H9 (cell line): ENCODE results near the gene FAM24B. TPM values are rescaled to one million over a fixed set of nuclear protein-coding genes. Genes with fewer than 3 reads are reported as not detected.

Source experiments
- DNase-seq: peaks from one replicate; pipeline ENCODE4 v3.0.0-alpha.2; 2017
- H2AFZ ChIP-seq: one replicate; pipeline ENCODE4 v1.6.1; 2013; ENCODE audit warnings: mild to moderate bottlenecking, low read length, control low read depth, moderate library complexity
- H2AK5ac ChIP-seq: 2 replicates; pipeline ENCODE4 v1.6.1; 2013; ENCODE audit warnings: low read length, control low read depth, mixed read lengths; ENCODE audit not compliant: insufficient read length
- H2BK120ac ChIP-seq: one replicate; pipeline ENCODE4 v1.6.1; 2013; ENCODE audit warnings: low read depth, mild to moderate bottlenecking, low read length, control low read depth, inconsistent platforms; ENCODE audit not compliant: poor library complexity, severe bottlenecking
- H2BK12ac ChIP-seq: 2 replicates; pipeline ENCODE4 v1.6.1; 2013; ENCODE audit warnings: low read length, control low read depth, mixed read lengths, low read depth; ENCODE audit not compliant: insufficient read length
- H2BK15ac ChIP-seq: 2 replicates; pipeline ENCODE4 v1.6.1; 2013; ENCODE audit warnings: low read depth, low read length, control low read depth
- H2BK20ac ChIP-seq: one replicate; pipeline ENCODE4 v1.6.1; 2013; ENCODE audit warnings: low read depth, mild to moderate bottlenecking, low read length, control low read depth, inconsistent platforms; ENCODE audit not compliant: poor library complexity, severe bottlenecking
- H2BK5ac ChIP-seq: 2 replicates; pipeline ENCODE4 v1.6.1; 2013; ENCODE audit warnings: low read length, control low read depth, mixed read lengths; ENCODE audit not compliant: insufficient read length
- H3K14ac ChIP-seq: 2 replicates; pipeline ENCODE4 v1.6.1; 2013; ENCODE audit warnings: low read length, control low read depth; ENCODE audit not compliant: insufficient read depth
- H3K18ac ChIP-seq: 2 replicates; pipeline ENCODE4 v1.6.1; 2013; ENCODE audit warnings: low read depth, mild to moderate bottlenecking, mixed read lengths, low read length, control low read depth; ENCODE audit not compliant: insufficient read length
- H3K23ac ChIP-seq: 2 replicates; pipeline ENCODE4 v1.6.1; 2013; ENCODE audit warnings: low read length, control low read depth, mixed read lengths, low read depth; ENCODE audit not compliant: insufficient read length
- H3K23me2 ChIP-seq: 2 replicates; pipeline ENCODE4 v1.6.1; 2013; ENCODE audit warnings: low read depth, mild to moderate bottlenecking, mixed read lengths, low read length, control low read depth; ENCODE audit not compliant: insufficient read length, poor library complexity, severe bottlenecking
- H3K27ac ChIP-seq: 2 replicates; pipeline ENCODE4 v1.5.1; 2013; ENCODE audit warnings: low read length, control low read depth, mixed read lengths, low read depth; ENCODE audit not compliant: insufficient read length
- H3K27me3 ChIP-seq: 2 replicates; pipeline ENCODE4 v1.6.1; 2013; ENCODE audit warnings: low read length, control low read depth, inconsistent platforms; ENCODE audit not compliant: insufficient read depth
- H3K4ac ChIP-seq: 2 replicates; pipeline ENCODE4 v1.6.1; 2013; ENCODE audit warnings: low read depth, mild to moderate bottlenecking, control low read depth, inconsistent platforms, low read length, moderate library complexity
- H3K4me1 ChIP-seq: 2 replicates; pipeline ENCODE4 v1.6.1; 2013; ENCODE audit warnings: low read length, control low read depth, inconsistent platforms; ENCODE audit not compliant: insufficient read depth
- H3K4me2 ChIP-seq: 2 replicates; pipeline ENCODE4 v1.6.1; 2013; ENCODE audit warnings: low read length, control low read depth, mixed read lengths; ENCODE audit not compliant: insufficient read length, insufficient read depth
- H3K56ac ChIP-seq: 2 replicates; pipeline ENCODE4 v1.6.1; 2013; ENCODE audit warnings: low read depth, mild to moderate bottlenecking, mixed read lengths, low read length, control low read depth; ENCODE audit not compliant: insufficient read length
- H3K79me1 ChIP-seq: 2 replicates; pipeline ENCODE4 v1.6.1; 2013; ENCODE audit warnings: low read depth, mild to moderate bottlenecking, moderate library complexity, low read length, control low read depth, inconsistent platforms; ENCODE audit not compliant: insufficient read depth, poor library complexity, severe bottlenecking
- H3K79me2 ChIP-seq: 2 replicates; pipeline ENCODE4 v1.6.1; 2013; ENCODE audit warnings: low read length, control low read depth, inconsistent platforms; ENCODE audit not compliant: insufficient read depth
- H3K9ac ChIP-seq: 2 replicates; pipeline ENCODE4 v1.6.1; 2013; ENCODE audit warnings: low read length, control low read depth, mixed read lengths; ENCODE audit not compliant: insufficient read length; ENCODE audit errors: extremely low read depth
- H3K9me3 ChIP-seq: one replicate; pipeline ENCODE4 v1.6.1; 2013; ENCODE audit warnings: low read depth, low read length, inconsistent platforms; ENCODE audit not compliant: control insufficient read depth
- H3T11ph ChIP-seq: one replicate; pipeline ENCODE4 v1.6.1; 2013; ENCODE audit warnings: mild to moderate bottlenecking, low read length, control low read depth, inconsistent platforms
- H4K20me1 ChIP-seq: one replicate; pipeline ENCODE4 v1.6.1; 2013; ENCODE audit not compliant: control insufficient read depth, insufficient read length, insufficient read depth
- H4K5ac ChIP-seq: 2 replicates; pipeline ENCODE4 v1.6.1; 2013; ENCODE audit warnings: low read depth, mild to moderate bottlenecking, mixed read lengths, low read length, control low read depth; ENCODE audit not compliant: insufficient read length
- H4K8ac ChIP-seq: replicated peaks from 2 replicates; pipeline ENCODE4 v1.6.1; 2013; ENCODE audit warnings: low read length, control low read depth, mixed read lengths, low read depth; ENCODE audit not compliant: insufficient read length
- H4K91ac ChIP-seq: 2 replicates; pipeline ENCODE4 v1.6.1; 2013; ENCODE audit warnings: low read depth, mild to moderate bottlenecking, moderate library complexity, mixed read lengths, low read length, control low read depth; ENCODE audit not compliant: insufficient read length
- H3K27ac Mint-ChIP-seq, 3 experiments: 2 replicates in 2 of 3; 3 replicates in 1 of 3; pipeline ENCODE4 v1.8.0; 2020 to 2021; ENCODE audit warnings: mixed read lengths in 3 of 3, mild to moderate bottlenecking in 1 of 3, moderate library complexity in 1 of 3
- H3K27me3 Mint-ChIP-seq: 2 replicates; pipeline ENCODE4 v1.8.0; 2021; ENCODE audit warnings: low read depth, mild to moderate bottlenecking, moderate library complexity, mixed read lengths
- H3K36me3 Mint-ChIP-seq, 3 experiments: 2 replicates in 2 of 3; 3 replicates in 1 of 3; pipeline ENCODE4 v1.8.0; 2020 to 2021; ENCODE audit warnings: low read depth in 3 of 3, mixed read lengths in 3 of 3; ENCODE audit not compliant: insufficient read depth in 1 of 3
- H3K4me1 Mint-ChIP-seq, 2 experiments: 2 replicates each; pipeline ENCODE4 v1.8.0; 2020; ENCODE audit warnings: mixed read lengths in 2 of 2
- H3K4me3 Mint-ChIP-seq, 2 experiments: 2 replicates in 1 of 2; 3 replicates in 1 of 2; pipeline ENCODE4 v1.8.0; 2020 to 2021; ENCODE audit warnings: mild to moderate bottlenecking in 2 of 2, mixed read lengths in 2 of 2, moderate library complexity in 1 of 2
- H3K9me3 Mint-ChIP-seq, 2 experiments: 2 replicates in 1 of 2; 3 replicates in 1 of 2; pipeline ENCODE4 v1.8.0; 2020; ENCODE audit warnings: mild to moderate bottlenecking in 2 of 2, mixed read lengths in 2 of 2, moderate library complexity in 1 of 2
- WGBS: extraction: QIAGEN DNeasy Blood & Tissue Kit; methylation state at CpG from one replicate; pipeline ENCODE4 v1.1.7; 2013; ENCODE audit warnings: missing lambda C conversion rate, low lambda C conversion rate, mixed read lengths; ENCODE audit not compliant: insufficient read length; ENCODE audit errors: extremely low coverage; 5-methylcytosine and 5-hydroxymethylcytosine counted together
- total RNA-seq: library from RNA; stranded (reverse); gene quantifications from 2 replicates; pipeline ENCODE4 v1.2.1, GENCODE V29; 2021
- TF ChIP-seq, protein P1 (sequence below): fragments of 200-600 bp; sonication (generic); conservative IDR thresholded peaks from 3 replicates; pipeline ENCODE4 v1.8.0; 2021; ENCODE audit warnings: antibody characterized with exemption, mild to moderate bottlenecking

Gene FAM24B
- total RNA-seq, 1 experiment from 2014 or later = not detected

DNA sequence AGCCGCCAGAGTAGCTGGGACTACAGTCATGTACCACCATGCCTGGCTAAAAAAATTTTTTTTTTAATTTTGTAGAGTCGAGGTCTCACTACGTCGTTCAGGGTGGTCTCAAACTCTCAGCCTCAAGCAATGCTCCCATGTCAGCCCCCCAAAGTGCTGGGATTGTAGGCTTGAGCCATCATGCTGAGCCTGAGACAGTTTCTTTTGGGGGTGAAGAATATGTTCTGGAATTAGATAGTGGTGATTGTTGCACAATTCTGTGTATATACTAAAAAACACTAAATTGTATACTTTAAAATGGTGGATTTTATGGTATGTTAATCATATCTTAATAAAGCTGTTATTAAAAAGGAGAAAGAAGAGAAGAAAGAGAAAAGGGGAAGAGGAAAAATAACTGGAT, 35.2 kb downstream of the FAM24B start:
- Mint-ChIP-seq H3K27ac (no peak overlapping the region), H3K27me3 (no peaks in the 10 kb centered on the region), H3K36me3 (peaks cover 19 to 60% (median 24%) of the 10 kb centered on the region in 3 experiments), H3K4me1 (peaks cover 24 to 27% of the 10 kb centered on the region in 2 experiments), H3K9me3 (peaks cover 5 to 28% of the 10 kb centered on the region in 2 experiments), H3K4me3 (no peak overlapping the region)
- Histone ChIP-seq H3T11ph (no peak overlapping the region), H3K14ac (no peak overlapping the region), H3K79me1 (no peaks in the 10 kb centered on the region), H3K79me2 (no peaks in the 10 kb centered on the region; the same call in 1 of the 2 replicates), H4K20me1 (no peaks in the 10 kb centered on the region), H3K56ac (no peak overlapping the region), H2BK15ac (no peak overlapping the region), H3K9me3 (no peaks in the 10 kb centered on the region), H2BK20ac (no peak overlapping the region), H3K27me3 (no peaks in the 10 kb centered on the region), H3K4ac (no peak overlapping the region), H2BK120ac (no peak overlapping the region), H3K4me1 (no peaks in the 10 kb centered on the region; the same call in 1 of the 2 replicates), H3K4me2 (no peak overlapping the region), H2AK5ac (no peak overlapping the region), H4K5ac (no peak overlapping the region), H4K91ac (no peak overlapping the region), H3K23ac (no peak overlapping the region), H2BK12ac (no peak overlapping the region), H2AFZ (no peak overlapping the region), H3K9ac (no peak overlapping the region), H3K27ac (no peak overlapping the region), H3K23me2 (no peaks in the 10 kb centered on the region), H2BK5ac (no peak overlapping the region), H4K8ac (no peak overlapping the region), H3K18ac (no peak overlapping the region)
- no CpG with 5 or more reads among the region's 4 CpGs for WGBS
- DNase-seq = no peak
- TF ChIP-seq, protein P1, sequence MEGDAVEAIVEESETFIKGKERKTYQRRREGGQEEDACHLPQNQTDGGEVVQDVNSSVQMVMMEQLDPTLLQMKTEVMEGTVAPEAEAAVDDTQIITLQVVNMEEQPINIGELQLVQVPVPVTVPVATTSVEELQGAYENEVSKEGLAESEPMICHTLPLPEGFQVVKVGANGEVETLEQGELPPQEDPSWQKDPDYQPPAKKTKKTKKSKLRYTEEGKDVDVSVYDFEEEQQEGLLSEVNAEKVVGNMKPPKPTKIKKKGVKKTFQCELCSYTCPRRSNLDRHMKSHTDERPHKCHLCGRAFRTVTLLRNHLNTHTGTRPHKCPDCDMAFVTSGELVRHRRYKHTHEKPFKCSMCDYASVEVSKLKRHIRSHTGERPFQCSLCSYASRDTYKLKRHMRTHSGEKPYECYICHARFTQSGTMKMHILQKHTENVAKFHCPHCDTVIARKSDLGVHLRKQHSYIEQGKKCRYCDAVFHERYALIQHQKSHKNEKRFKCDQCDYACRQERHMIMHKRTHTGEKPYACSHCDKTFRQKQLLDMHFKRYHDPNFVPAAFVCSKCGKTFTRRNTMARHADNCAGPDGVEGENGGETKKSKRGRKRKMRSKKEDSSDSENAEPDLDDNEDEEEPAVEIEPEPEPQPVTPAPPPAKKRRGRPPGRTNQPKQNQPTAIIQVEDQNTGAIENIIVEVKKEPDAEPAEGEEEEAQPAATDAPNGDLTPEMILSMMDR = no peak
